ENCODE measurements around the gene EVA1C.
"Not testable (repeated sequence)": the region's sequence is repeated elsewhere in the genome, so short reads cannot be mapped to it uniquely, and the experiment has no call there.

The EVA1C gene

DNA sequence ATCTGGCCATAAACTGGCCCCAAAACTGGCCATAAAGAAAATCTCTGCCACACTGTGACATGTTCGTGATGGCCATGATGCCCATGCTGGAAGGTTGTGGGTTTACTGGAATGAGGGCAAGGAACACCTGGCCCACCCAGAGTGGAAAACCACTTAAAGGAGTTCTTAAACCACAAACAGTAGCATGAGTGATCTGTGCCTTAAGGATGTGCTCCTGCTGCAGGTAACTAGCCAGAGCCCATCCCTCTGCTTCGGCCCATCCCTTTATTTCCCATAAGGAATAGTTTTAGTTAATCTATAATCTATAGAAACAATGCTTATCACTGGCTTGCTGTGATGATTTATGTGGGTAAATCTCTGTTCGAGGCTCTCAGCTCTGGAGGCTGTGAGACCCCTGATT lies 50.1 kb downstream of the EVA1C start:
- DNase-seq (ENCODE audit: low read depth), result not testable (repeated sequence)

GRCh38 chr21:32463367-32463766 lies 50.9 kb downstream of the EVA1C start:
- DNase-seq (ENCODE audit: low read depth), result no peak

DNA sequence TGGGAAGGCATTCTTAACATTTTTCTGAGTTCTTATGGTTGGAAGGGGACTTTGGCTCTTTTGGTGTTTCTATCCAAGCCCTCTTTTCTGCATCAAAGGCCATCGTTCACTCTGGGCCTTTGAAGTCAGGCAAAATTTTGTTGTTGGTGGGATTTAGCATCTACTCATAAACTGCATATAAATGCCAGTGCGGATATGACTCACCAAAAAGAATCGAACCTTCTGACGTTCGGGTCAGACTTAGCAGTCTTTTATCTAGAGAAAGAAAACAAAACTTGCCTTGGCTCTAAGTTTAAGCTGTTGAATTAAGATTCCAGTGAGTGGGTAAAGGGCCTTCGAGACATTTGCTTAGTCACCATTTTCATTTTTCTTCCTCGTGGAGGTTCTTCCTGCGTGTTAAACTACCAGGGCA lies 51.4 kb downstream of the EVA1C start:
- no peak for DNase-seq (ENCODE audit: low read depth)

DNA sequence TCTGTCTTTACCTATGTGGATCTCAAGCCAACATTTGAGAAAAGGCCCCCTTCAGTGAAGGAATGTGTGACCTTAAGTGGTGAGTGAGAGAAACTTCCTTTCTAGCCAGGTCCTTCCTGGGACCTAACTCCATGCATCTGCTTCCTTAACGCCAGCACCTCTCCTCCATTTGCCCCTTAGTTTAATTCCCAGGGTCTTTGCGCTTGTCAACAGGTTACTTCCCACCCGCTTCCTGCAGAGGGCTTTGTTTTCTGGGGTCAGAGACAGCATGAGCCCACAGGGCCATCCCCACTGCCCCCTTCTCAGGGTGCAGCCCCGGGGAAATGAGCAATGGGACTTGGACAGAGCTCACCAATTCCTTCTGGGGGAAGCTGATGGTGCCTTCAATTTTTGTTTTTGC lies 54.8 kb downstream of the EVA1C start:
- no peak for DNase-seq (ENCODE audit: low read depth)

DNA sequence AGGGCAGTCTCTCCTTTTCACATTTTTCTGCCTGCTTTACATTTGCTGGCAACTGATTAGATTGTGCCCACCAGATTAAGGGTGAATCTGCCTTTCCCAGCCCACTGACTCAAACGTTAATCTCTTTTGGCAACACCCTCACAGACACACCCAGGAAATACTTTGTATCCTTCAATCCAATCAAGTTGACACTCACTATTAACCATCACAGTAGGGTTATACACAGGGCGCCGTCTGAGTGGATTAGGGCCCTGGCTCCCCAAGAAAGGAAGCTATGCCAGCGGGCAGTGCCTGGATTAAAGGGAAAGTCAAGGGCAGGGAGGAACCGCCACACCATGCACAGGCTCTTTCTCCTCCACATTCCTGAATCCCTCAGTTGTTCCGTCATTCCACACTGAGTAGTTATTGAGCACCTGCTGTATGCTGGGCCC lies 56.2 kb downstream of the EVA1C start:
- no peak for DNase-seq (ENCODE audit: low read depth)

GRCh38 chr21:32469628-32470027 lies 57.1 kb downstream of the EVA1C start:
- DNase-seq (ENCODE audit: low read depth), result no peak

GRCh38 chr21:32470206-32470605 lies 57.7 kb downstream of the EVA1C start:
- DNase-seq (ENCODE audit: low read depth), result no peak

DNA sequence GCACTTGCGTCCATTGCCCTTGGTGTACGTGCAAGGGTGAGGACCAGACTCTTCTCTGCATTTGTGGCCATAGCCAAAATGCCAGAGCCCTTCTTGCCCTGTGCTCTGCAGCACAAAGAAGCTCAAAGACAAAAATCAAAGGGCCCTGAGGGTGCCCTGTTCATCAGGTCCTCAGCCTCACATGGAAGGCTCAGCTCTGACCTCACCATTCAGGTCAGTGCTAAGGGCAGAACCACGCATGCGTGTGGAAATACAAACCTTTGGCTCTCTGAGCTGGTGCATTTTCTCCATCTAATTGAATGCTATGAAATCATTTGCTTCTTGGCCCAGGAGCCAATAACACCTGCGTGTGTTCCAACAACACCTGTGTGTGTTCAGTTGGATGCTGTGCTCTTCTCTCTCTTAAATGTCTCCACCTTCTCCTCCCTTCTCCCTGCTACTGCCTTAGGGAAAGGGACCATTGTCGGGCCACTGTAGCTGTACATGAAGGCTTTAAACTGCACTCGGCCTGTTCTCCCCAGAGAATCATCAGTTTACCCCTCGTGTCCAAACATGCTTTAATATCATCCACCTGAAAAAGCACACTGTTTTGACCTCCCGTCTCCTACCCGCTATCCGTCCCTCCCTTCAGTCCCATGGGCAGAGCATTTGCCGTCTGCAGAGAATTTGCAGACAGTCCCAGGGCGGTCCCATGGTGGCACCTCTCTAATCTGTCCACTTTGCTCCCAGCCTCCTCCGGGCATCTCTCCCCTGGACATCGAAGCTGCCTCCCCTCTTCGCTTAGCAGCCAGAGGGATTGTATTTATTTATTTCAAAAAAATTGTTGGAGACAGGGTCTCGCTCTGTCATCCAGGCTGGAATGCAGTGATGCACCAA lies 60.6 kb downstream of the EVA1C start:
- no peak for DNase-seq (ENCODE audit: low read depth)

- no peak for DNase-seq (ENCODE audit: low read depth)
Measured at GRCh38 chr21:32474179-32475059, 61.9 kb downstream of the EVA1C start.

- no peak for DNase-seq (ENCODE audit: low read depth)
Measured at GRCh38 chr21:32475162-32475812, 62.8 kb downstream of the EVA1C start.

DNA sequence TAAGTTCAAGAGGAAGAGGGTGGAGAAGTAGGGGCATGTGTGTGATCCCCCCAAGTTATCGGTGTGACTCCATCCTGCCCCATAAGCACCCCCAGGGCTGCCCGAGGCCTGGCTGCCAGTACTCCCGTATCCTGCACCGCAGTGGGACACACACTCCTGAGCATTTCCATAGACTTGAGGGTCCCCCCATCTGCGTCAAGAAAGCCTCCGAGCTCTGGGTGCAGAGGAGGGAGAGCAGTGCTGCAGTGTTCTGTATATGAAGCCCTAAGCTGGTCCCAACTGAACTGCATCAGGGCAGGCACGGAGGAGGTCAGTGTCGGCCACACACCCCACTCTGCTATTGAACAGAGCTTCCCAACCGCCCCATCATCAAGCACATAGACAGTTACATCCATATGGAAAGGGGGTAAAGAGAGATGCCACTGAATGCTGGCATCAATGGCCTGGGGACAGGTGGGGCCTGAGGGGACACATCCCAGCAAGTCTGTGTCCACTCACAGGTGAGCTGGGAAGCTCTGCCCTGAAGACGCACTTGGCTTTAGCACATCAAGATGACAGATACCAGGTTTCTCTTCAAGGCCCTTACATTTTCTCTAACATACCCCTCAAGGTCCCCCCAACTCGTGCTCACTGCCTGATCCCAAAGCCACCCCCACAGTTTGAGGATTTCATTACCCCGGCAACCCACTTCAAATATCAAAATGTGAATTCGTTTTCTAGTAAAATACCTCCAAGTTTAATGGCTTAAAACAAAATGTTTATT lies 64.3 kb downstream of the EVA1C start:
- no peak for DNase-seq (ENCODE audit: low read depth)

- DNase-seq (ENCODE audit: low read depth), result no peak
Measured at GRCh38 chr21:32477424-32477745, 64.9 kb downstream of the EVA1C start.

DNA sequence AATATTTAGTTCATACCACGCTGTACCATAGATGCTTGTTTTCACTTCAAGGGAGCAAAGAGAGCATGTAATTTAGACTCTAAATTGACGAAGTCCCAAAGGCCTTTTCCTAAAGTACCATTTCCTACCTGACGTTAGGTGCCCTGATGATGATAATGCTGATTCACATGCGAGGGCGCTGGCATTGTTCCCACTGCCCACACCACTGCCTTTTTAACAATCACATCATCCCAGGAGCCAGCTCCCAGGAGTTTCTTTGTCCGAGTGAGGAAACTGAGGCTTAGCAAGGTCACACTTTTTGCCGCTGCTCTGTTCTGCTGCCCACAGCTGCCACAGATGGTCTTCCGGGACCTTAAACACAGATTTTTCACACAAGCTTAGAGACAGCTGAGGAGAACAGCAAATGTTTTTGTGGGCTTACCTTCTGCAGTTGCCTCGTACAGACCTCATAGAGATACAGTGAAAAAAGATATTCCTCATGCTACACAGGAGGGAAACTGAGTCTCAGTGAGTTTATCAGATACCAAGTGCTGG lies 69.4 kb downstream of the EVA1C start:
- no peak for DNase-seq (ENCODE audit: low read depth)

- no peak for DNase-seq (ENCODE audit: low read depth)
Measured at GRCh38 chr21:32482565-32483292, 70.2 kb downstream of the EVA1C start.

- DNase-seq (ENCODE audit: low read depth), result no peak
Measured at GRCh38 chr21:32483293-32483595, 70.7 kb downstream of the EVA1C start.

DNA sequence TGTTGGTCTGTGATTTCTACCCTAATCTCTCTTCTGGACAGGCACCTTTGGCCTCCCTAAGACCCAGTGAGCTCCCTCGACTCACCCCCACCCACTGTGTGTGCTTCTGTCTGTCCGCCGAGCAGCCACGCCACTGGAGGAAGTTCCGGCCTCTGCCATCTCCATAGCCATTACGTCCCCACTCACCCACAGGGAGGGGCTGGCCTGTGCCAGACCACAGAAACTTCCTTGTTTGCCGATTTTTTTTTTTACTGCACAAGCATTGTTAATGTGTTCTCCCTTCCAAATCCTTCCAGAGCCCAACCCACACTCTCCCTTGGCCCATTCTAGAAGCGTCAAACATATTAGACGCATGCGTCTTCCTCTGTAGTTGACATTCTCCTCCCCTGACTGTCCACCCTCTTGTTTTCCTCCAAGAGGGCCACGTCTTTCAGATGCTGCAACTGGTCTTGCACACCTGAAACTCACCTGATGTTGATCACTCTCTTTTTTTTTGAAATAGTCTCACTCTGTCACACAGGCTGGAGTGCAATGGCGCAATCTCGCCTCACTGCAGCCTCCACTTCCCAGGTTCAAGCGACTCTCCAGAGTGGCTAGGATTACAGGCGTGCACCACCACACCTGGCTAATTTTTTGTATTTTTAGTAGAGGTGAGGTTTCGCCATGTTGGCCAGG lies 72.3 kb downstream of the EVA1C start:
- no peak for DNase-seq (ENCODE audit: low read depth)

DNA sequence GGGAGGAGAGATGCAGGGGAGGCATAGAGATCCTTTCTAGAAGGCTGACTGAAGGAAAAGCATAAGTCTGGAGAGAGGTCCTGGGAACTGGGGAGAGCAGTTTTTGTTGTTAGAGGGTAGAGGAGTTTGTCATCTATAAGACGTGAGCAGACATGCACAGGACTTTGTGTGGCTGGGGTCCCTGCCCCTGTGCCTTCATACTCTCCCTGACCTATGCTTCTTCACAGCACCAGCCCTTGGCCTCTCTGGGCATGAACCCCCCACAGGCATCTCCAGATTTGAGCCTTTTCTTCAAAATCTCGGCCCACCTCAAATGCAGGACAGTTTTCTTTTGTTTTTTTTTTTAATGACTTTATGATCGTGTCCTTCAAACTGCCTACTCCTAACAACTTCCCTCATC lies 79.9 kb downstream of the EVA1C start:
- DNase-seq (ENCODE audit: low read depth), result no peak

- no peak for DNase-seq (ENCODE audit: low read depth)
Measured at GRCh38 chr21:32494934-32495709, 82.6 kb downstream of the EVA1C start.

GRCh38 chr21:32496568-32496967 lies 84.1 kb downstream of the EVA1C start:
- DNase-seq (ENCODE audit: low read depth), result no peak

Measured in activated T-cell treated with anti-CD3 and anti-CD28 coated beads for 24 hours (primary cell).